Cerebellar cortex (tissue), 1 donor: ENCODE data around the gene SKA3.
"Not testable (repeated sequence)": the region's sequence is repeated elsewhere in the genome, so short reads cannot be mapped to it uniquely, and the experiment has no call there.

Experiments
- DNase-seq: peaks from one replicate; pipeline ENCODE4 v3.0.0-alpha.2; 2015; ENCODE audit warnings: low spot score

Gene SKA3

DNA sequence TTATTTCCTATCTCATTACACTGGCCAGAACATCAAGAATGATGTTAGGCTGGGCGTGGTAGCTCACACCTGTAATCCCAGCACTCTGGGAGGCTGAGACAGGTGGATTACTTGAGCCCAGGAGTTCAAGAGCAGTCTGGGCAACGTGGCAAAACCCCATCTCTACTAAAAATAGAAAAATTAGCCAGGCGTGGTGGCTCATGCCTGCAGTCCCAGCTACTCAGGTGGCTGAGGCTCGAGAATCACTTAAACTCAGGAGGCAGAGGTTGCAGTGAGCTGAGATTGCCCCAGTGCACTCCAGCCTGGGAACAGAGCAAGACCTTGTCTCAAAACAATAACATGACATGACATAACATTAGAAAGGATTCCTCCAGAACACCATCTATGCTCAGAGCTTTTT, 10.7 kb downstream of the SKA3 start:
- not testable (repeated sequence) for DNase-seq

DNA sequence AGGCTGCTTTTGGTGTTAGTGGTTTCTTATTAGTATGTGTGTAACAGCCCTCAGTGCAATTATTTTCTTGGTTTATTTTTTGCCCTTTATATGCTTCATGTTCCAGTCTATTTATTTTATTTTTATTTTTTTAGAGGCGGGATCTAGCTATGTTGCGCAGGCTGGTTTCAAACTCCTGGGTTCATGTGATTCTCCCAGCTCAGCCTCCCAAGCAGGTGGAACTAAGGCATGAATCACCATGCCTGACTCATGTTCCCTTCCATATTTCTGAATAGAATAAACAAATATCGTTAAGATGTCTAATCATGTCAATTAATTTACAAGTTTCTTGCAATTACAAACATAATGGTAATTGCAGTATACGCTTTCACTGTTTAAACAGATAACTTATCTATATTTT, 11.7 kb downstream of the SKA3 start:
- DNase-seq: no peak

DNA sequence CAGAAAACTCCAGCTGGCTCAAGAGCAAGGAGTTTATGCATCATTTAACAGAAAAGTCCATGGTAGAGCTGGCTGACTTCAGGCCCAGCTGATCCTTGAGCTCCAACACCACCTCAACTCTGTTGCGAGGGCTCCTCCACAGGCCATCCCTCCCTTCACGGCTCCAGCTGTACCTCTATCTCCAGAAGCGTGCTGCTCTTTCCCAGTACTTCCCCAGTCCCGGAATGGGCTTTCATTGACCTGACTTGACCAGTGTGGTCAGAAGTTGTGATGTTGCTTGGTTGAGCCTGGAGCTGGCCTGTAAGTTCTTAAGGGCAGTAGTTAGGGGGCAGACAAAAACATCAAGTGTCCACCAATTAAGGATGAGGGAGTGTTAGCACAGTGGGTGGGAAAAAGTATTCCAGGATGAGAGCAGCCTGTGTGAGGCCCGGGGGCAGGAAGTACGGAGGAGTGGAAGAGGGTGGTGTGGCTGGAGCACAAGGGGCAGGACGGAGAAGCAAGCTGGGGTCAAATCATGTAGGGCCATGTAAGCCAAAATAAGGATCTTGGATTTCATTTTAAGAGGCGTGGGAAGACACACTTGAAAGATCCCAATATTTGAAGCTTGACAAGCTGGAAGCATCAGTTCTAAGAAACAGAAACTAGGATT, 24.0 kb downstream of the SKA3 start:
- DNase-seq: no peak

DNA sequence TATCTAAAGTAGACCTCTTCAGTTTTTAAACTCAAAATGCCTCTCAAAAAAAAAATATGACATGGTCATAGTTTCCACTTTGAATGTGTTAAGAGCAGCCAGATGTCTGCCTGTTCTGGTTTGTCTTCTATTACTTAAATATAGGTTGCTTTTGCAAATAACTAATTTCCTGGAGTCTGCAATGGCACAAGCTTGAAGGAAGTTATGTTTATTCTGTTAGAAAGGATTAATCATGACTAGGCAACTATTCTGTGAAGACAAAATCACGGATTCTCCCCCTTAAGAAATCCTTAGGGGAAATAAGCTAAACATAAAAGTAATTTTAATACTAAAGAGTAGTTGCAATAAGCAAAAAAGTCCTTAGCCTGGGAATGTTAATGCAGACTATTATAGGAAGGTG, 26.3 kb downstream of the SKA3 start:
- no peak for DNase-seq

DNA sequence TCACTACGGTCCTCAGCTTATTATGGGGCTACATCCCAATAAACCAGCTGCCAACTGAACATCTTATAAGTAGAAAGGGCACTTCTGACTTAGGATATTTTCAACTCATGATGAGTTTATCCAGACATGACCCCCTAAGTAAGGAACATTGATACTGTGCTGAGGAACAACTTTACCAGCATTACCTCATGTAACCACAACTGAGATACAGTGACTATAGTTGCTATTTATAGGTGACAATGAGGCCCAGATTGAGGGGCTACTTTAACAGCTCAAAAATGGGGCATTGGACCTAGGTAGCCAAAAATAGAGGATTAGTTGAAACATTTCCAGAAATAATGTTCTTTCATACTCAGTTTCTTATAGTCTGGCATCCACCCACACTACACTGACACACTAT, 26.8 kb downstream of the SKA3 start:
- DNase-seq: no peak

DNA sequence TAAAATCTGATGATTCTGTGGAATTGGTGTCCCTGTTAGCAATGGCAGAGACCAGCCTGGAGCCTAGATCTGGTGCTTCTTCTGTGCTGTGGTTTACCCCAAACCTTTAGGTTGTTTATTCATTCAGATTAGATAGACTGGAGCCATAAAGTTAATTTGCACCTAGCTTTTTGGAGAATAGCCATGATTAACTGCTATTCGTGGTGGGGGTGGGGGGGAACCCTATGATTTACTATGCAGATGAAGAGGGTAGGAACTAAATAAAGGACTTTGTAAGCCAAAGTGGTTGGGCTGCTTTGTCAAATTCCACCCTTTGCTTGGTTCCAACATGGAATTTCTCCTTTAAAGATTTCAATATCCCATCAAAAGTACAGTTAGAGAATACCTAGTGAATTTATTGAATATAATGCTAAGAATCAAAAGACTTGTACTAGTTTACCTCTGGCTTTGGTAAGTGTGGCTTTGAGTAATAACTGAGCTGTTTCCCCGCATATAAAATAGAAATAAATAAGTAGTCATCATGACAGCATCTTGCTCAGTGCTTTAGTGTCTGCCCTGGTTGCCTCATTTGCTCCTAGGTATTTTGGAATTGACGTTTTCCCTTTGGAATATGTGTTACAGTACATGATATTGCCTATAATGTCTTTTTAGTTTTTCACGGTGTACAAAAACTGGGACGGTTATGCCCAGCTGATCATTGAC, 27.6 kb downstream of the SKA3 start:
- DNase-seq: no peak

DNA sequence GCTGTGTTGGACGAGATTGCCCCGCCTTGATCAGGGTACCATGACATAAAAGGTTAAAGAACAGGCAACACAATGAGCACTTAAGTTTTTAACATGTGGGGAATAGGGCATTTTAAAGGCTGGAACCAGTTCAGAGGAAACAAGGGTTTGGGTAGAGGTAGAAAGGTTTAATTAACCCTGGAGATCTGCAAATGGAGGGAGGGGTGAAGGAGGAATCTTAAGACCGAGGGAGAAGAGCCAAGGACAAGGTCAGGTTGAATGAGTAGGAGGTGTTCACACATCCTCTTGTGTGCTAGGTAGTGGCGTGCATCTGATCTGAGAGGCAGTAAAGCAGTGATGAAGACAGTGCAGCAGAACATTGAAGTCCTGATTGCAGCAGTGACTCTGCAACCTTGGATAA, 28.5 kb downstream of the SKA3 start:
- DNase-seq: no peak

DNA sequence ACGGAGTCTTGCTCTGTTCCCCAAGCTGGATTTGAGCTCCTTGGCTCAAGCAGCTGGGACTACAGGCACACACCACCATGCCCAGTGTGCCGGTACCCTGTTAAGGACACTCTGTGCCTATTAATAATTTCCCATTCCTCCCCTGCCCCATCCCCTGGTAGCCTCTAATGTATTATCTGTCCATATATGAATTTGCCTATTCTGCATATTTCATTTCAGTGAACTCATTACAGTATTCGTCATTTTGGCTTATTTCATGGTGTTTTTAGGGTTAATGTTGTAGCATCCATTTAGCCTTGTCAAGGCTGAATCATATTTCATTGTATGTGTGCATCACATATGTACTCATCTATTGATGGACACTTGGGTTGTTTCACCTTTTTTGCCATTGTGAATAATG, 33.6 kb downstream of the SKA3 start:
- DNase-seq: no peak

DNA sequence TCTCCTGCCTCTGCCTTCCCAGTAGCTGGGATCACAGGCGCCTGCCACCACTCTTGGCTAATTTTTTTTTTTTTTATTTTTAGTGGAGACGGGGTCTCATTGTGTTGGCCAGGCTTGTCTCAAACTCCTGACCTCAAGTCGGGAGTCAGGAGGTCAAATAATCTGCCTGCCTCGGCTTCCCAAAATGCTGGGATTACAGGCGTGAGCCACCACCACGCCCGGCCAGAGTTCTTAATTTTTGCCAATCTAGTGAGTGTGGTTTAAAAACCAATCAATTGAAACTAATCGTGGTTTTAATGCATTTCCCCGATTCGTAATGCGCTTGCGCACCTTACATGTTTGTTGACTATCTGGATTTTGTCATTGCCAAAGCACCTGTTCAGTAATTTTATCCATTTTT, 37.0 kb downstream of the SKA3 start:
- no peak for DNase-seq

DNA sequence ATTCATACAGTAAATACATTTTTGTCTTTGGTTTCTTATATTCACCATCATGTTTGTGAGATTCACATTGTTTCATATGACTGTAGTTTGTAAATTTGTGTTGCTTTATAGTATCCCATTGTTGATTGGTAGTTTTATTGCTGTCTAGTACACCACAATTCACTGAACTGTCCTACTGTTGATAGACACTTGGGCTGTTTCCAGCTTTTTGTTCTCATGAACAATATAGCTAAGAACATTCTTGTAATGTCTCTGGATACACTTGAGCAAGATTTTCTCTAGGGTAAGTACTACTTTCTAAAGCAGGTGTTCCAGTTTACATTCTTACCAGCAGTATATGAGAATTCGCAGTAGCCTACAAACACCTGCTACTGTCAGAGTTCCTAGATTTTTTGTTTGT, 37.8 kb downstream of the SKA3 start:
- no peak for DNase-seq

DNA sequence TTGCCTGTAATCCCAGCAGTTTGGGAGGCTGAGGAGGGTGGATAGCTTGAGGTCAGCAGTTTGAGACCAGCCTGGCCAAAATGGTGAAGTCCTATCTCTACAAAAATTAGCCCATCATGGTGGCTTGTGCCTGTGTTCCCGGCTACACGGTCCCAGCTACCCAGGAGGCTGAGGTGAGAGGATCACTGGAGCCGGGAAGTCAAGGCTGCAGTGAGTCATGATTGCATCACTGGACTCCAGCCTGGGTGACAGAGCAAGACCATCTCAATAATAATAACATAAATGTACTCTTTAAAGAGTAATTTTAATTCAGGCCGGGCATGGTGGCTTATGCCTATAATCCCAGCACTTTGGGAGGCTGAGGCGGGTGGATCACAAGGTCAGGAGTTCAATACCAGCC, 38.7 kb downstream of the SKA3 start:
- no peak for DNase-seq

DNA sequence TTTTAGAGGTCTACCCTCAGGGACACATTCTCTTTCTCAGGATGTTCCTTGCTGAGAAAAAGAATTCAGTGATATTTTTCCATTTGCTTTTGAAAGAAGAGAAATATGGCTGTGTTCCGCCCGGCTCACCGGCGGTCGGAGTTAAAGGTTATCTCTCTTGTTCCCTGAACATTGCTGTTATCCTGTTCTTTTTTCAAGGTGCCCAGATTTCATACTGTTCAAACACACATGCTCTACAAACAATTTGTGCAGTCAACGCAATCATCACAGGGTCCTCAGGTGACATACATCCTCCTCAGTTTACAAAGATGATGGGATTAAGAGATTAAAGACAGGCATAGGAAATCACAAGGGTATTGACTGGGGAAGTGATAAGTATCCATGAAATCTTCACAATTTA, 40.5 kb downstream of the SKA3 start:
- DNase-seq: not testable (repeated sequence)

DNA sequence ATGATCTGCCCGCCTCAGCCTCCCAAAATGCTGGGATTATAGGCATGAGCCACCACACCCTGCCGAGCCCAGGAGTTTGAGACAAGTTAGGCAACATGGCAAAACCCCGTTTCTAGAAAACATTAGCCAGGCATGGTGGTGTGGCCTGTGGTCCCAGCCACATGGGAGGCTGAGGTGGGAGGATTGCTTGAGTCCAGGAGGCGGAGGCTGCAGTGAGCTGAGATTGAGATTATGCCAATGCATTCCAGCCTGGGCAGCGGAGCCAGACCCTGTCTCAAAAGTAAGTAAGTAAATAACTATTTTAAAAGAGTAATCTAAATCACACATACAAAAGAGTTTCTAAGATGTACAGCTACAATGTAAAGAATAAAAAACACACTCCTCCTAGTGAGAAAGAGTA, 41.9 kb downstream of the SKA3 start:
- DNase-seq: no peak

DNA sequence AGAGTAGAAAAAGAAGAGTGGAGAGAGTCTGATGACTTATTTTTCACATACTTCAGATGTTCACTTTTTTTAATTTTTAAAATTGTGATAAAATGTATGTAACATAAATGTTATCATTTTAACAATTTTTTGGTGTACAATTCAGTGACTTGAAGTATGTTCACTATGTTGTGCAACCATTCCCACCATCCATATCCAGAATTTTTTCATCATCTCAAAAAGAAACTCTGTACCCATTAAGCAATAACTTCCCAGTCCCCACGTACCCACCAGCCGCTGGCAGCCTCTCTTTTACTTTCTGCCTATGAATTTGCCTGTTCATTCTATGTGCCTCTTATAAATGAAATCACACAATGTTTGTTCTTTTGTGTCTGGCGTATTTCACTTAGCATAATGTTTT, 43.3 kb downstream of the SKA3 start:
- no peak for DNase-seq

DNA sequence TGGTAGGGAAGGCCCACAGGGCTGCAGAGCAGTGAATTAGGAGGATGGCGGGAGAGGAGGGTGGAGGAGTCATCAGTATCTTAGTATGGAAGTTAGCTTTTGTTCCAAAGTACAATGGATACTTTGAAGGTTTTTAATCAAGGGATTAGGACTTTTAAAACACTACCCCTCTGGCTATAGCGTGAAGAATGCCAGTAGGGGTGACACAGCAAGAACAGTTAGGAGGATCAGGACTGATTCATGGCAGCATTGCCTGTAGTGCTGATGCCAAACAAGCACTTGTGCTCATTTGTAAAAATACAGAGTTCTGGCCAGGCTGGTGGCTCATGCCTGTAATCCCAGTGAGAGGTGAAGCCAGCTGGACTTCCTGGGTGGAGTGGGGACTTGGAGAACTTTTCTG, 46.2 kb downstream of the SKA3 start:
- no peak for DNase-seq

DNA sequence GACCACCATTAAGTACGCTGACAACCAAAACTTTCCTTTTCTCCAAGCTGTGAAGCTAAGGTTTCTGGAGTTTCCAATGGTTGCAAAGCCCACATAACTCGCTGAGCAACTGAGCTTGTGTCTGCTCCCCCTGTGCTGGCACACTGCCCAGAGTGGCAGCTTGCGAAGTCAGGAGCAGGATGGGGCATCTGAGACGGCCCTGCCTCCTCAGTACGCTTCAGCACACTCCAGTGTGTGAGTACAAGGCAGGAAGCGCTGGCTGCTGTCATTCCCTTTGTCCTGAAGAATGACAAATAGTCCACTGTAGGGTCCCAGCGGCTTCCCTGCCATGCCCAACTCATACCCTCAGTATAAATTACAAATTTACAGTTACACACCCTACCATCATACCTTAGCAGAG, 51.5 kb downstream of the SKA3 start:
- DNase-seq: peak; percentile 66

DNA sequence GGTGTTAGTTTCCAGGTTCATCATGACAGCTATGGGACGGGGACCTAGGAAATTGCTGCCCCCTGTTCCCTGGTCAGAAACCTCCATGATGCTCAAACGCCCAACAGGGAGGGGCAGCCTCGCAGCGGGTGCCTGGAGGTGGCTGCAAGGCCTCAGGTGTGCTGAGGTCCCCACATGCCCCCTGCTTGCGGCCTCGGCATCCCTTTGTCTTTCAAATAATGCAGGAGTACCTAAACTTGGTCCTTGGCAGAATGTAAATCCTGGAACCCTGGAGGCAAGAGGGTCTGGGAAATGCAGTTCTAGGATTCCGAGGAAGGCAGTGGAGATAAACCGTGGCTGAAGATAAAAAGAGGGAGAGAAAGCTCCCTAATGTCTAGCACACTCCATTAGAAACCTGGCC, 52.4 kb downstream of the SKA3 start:
- DNase-seq: no peak

DNA sequence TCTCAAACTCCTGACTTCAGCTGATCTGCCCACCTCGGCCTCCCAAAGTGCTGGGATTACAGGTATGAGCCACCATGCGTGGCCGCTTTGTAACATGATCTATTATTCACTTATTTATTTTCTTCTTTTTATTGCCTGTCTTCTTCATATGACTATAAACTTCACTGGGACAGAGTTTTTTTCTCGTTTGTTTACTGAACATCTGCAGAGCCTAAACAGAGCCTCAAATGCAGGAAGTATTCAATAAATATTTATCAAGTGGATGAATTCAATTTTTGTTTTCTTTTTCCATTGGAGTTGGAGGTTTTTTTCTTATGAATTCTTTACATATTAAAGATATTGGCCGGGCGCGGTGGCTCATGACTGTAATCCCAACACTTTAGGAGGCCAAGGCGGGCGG, 54.7 kb downstream of the SKA3 start:
- DNase-seq: no peak

DNA sequence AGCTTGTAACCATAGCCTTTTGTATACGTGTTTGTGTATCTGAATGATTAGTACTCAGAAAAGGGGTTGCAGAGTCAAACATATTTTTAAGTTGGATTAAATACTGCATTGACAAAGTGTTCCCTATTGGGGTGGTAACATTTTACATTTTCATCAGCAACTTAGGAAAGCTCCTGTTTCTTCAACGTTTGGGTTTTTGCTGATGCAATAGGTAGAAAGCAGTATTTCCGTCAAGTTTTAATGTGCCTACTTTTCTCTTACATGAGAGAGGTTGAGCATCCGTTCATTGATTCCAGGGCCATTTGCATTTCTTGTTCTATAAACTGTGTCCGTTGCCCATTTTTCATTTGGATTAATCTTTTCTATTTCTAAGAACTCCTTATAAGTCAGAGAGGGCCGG, 56.2 kb downstream of the SKA3 start:
- DNase-seq: no peak

DNA sequence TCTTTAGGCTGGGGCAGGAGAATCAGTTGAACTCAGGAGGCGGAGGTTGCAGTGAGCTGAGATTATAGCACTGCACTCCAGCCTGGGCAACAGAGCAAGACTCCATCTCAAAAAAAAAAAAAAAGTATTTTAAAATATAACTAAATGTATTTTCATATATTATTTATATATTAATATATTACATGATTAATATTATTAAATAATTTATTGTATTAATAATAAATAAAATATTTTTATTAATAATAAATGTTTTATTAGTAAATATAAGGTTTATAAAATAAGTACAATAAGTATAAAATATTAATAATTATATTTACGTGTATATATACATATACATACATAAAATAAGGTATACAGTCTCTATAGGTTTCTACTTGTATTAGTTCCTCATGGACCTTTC, 56.8 kb downstream of the SKA3 start:
- no peak for DNase-seq

DNA sequence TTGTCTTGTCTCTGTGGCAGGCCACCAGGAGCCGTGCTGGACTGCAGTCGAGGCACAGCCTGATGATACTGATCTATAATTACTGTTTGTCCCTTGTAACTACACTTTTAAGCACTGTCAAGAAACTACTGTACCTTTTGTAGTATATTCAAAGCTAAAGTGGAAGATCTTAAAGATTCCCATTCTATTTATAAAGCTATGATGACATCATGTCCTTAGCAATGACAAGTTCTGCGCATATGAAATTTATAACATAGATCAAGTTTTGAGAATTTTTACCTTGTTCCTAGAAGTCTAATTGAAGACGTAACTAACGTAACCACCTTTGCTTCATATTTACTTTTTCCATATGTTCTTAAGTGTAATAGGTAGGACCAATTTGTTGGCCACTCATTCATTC, 58.2 kb downstream of the SKA3 start:
- no peak for DNase-seq

DNA sequence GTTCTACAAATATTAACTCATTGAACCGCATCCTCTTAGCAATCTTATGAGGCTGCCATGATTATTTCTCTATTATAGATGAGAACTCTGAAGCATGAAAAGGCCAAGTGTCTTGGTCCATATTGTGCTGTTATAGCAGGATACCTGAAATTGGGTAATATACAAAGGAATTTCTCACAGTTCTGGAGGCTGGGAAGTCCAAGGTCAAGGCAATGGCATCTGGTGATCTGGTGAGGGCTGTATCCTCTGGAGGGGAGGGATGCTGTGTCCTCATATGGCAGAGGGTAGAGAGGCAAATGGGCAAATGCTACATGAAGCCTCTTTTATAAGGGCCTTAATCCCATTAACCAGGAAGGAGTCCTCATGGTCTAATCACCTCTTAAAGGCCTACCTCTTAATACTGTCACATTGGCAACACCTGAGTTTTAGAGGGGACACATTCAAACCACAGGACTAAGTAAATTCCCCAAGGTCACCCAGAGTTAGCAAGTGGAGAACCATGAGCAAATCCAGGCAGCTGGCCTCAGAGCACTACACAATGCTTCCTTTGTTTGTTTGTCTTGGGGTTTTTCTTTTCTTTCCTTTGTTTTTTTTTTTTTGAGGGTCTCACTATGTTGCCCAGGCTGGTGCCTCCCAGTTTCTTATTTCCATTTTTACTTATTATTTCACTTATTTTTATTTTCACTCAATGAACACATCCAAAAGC, 59.1 kb downstream of the SKA3 start:
- no peak for DNase-seq

DNA sequence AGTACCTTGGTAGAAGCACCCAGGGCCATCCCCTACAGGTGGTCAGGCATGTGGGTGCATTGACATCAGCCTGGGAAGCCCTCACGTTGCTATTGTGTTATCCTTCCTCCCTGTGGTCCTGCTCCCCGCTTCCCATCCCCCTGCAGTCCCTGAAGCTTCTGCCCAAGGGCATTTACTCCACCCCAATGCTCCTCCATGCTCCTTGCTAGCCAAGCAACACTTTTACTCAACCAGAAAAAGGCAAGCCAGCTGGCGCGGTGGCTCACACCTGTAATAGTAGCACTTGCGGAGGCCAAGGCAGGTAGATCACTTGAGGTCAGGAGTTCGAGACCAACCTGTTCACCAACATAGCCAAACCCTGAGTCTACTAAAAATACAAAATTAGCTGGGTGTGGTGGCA, 60.2 kb downstream of the SKA3 start:
- no peak for DNase-seq

DNA sequence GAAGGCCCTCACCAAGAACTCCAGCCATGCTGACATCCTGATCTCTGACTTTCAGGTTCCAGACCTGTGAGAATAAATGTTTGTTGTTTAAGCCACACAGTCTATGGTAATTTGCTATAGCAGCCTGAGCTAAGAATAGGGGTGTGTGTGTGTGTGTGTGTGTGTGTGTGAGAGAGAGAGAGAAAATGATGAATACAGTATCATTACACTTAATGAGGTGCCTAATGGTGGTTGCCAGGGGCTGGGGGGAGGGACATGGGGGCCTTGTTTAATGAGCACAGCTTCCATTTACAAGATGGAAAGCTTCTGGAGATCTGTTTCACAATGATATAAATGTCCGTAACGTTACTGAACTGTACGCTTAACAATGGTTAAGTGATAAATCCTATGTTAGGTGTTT, 61.1 kb downstream of the SKA3 start:
- no peak for DNase-seq
